Activated CD4-positive, alpha-beta T cell treated with anti-CD3 and anti-CD28 coated beads, Interleukin-2, amount 50 U/mL, for 16 hours (primary cell): ENCODE data around the gene ZNF276.

Experiments used
- DNase-seq: peaks from one replicate; pipeline ENCODE4 v3.0.0-alpha.2; 2020

The ZNF276 gene

DNA sequence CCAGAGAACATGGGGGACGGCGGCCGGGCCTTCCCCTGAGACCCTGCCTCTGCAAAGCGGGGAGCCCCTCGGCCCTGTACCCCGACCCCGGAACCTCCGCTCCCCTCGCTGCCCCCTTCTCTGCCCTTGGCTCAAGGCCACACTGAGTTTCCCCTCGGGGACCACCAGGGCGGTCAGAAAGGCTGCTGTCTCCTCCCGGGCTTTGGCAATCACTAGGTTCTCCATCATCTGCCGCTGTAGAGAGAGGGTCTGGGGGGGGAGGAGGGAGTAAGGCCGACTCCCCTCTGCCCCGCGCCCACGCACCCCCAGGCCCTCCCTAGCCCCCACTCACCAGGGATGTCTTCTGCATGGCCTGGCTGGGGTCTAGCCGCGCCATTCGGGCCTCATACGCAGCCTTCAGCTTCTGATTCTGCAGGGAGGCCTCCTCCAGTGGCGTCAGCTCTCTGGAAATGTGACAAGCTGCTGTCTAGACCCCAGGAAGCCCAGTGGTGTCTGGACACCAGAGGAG lies 9.0 kb upstream of the ZNF276 start:
- DNase-seq = no peak

DNA sequence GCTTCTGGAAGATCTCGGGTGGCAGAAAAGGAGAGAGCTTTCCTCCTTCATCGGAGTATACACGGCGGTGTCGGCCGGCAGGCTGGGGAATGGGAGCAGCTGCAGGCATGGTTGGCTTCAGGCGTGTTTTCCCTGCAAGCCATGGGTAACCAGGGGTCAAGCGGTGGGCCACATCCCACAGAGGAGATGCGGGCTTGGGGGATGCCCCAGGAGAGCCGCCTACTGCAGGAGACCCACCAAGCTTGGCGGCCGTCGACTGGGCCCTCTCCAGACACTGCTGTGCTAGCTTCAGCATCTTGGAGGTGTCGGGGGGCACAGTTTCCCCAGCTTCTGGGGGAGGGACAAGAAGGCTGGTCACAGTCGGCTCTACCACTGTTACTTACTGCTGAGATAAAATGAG lies 4.8 kb upstream of the ZNF276 start:
- DNase-seq = no peak

DNA sequence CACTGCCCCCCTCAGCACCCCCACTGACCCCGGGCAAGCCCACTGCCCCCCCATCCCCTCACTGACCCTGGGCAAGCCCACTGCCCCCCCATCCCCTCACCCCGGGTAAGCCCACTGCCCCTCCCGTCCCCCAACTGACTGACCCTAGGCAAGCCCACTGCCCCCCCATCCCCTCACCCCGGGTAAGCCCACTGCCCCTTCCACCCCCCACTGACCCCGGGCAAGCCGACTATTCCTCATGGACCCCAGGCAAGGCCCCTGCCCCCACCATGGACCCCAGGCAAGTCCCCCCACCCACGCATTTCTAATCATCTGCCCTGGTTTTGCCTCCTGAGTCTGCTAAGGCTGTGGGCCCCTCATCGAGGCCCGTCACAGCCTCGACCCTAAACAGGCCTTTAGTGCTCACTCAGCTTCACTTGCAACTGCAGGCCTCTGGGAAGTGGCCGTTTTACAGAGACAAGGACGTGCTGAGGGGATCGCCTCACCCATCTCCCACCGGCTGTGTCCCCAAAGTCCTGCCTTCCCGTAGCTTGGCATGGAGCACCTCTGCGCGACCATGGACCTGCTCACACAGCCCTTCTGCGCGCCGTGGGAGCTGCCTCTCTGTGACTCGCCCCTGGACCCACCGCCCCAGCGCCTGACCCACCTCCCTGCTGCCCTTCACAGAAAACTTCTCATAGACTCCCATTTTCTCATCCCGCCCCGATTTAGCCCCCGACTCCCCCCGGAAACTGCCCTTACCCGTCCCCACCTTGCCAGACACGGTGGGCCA lies 4.2 kb upstream of the ZNF276 start:
- no peak for DNase-seq

DNA sequence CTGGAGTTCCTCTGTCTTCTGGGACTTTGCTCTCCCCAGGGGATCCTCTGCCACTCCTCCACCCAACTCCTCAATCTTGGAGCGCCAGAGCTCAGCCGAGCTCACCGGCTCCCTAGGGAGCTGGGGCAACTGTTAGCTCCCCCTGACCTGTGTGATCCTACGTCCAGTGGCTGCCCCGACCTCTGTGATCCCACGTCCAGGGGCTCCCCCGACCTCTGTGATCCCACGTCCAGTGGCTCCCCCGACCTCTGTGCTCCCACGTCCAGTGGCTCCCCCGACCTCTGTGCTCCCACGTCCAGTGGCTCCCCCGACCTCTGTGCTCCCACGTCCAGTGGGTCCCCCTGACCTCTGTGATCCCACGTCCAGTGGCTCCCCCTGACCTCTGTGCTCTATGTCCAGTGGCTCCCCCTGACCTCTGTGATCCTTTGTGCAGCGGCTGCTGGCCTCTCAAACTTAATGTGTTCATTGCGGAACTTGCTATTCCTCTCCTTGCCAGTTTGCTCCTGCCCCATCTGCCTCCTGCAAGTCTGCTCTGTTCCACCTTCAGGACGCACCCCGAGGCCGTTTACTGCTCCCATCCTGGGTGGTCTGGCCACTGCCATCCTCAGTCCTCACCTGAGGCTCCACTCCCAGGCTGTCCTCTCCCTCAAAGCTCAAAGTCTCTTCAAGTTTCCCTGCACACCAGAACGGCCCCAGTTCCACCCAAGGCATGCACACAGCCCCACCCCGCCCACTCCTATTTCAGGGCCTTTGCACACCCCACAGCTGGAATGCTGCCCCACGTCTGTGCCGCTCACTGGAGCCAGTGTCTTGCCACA lies 3.4 kb upstream of the ZNF276 start:
- no peak for DNase-seq

DNA sequence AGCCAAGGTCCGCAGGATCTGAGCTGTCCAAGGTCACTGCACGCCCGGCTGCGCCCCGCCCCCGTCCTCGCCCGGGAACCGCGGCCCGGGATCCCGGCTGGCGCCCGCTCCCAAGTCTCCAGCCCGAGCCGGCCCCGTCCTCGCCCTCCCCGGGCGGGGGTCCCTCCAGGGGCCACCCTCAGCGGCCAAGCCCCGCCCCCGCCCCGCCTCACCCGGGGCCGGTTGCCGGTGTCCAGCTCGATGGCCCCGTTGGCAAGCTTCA lies 855 bp upstream of the ZNF276 start:
- DNase-seq = no peak

DNA sequence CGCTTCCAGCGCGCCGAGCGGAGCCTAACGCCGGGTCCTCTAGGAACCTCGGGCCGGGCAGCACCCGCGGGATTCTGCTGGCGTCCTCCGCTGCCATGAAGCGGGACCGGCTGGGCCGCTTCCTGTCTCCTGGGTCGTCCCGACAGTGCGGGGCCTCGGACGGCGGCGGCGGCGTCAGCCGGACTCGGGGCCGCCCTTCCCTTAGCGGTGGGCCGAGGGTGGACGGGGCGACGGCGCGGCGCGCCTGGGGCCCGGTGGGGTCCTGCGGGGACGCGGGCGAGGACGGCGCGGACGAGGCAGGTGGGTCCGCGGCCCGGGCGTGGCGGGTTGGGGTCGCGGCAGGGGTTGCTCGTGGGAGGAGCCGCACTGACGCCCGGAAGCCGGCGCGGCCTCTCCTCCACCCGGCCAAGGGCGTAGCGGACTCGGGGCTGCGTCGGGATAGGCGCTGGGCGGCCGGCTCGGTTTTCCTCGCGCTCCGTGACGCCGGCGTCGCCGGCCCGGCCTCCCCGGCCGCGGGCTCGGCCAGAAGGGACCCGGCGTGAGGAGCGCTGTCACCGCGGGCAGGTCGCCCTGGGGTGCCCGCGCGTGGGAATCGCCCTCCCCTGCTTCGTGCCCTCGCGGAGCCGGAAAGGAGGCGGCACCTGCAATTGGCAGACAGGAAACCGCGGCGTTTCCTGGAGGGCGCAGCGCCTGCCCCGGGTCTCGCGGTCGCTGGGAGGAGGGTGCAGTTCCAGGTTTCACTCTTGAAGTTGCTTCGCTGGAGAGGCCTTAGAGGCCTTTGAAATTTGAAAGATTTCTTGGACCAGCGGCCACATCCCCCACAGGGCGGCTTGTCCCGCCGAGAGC lies 432 bp downstream of the ZNF276 start:
- DNase-seq = peak; percentile 91

DNA sequence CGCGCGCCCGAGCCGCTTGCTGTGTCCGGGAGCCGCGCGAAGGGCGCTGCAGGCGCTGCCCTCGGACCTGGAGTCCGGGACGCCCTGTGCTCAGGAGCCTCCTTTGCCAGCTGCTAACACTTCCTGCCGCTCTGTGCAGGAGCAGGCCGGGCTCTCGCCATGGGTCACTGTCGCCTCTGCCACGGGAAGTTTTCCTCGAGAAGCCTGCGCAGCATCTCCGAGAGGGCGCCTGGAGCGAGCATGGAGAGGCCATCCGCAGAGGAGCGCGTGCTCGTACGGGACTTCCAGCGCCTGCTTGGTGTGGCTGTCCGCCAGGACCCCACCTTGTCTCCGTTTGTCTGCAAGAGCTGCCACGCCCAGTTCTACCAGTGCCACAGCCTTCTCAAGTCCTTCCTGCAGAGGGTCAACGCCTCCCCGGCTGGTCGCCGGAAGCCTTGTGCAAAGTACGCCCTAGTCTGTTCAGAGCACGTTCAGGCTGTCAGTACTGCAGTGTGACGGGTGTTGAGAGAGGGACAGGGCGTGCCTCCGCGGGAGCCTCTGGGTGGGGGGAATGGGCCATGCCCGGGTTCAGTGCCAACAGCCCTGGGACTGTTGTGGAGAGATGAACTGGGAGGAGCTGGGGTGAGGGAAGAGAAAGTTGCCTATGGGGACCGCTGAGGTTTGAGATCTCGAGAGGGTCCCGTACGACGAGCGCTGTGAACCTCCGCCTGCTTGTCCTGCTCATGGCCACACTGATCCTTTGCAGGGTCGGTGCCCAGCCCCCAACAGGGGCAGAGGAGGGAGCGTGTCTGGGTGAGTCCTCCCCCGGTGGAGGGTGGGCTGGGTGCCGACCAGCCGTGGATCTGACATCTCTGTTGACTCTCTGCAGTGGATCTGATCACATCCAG lies 1.3 kb downstream of the ZNF276 start:
- DNase-seq = peak; percentile 90

DNA sequence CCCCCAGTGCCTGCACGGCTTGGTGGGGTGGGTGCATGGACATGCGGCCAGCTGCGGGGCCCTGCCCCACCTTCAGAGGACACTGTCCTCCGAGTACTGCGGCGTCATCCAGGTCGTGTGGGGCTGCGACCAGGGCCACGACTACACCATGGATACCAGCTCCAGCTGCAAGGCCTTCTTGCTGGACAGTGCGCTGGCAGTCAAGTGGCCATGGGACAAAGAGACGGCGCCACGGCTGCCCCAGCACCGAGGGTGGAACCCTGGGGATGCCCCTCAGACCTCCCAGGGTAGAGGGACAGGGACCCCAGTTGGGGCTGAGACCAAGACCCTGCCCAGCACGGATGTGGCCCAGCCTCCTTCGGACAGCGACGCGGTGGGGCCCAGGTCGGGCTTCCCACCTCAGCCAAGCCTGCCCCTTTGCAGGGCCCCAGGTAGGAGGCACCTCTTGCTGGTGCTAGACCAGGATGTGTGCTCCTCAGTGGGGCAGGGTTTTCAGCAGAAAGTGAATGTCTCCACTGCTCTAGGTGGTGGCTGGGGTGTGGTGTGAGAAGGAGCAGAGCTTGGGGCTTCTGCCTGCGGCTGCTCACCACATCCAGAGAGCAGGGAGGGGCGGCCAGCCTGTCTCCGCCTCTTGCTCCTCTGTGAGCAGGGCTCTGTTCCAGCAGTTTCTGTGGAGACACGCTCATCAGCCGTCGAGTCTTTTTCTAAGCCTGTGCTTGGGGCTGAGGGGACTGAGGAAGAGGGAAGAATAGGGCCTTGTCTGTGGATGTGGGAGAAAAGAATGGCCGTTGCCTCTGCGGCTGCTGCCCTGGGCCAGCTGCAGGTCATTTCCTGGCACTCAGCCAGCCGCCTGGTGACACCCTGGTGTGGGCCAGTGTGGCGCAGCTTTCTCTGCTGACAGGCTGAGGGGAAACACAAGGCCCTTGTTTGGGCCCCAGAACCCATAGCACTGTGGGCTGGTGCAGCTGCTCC lies 2.2 kb downstream of the ZNF276 start:
- peak; percentile 85 for DNase-seq

DNA sequence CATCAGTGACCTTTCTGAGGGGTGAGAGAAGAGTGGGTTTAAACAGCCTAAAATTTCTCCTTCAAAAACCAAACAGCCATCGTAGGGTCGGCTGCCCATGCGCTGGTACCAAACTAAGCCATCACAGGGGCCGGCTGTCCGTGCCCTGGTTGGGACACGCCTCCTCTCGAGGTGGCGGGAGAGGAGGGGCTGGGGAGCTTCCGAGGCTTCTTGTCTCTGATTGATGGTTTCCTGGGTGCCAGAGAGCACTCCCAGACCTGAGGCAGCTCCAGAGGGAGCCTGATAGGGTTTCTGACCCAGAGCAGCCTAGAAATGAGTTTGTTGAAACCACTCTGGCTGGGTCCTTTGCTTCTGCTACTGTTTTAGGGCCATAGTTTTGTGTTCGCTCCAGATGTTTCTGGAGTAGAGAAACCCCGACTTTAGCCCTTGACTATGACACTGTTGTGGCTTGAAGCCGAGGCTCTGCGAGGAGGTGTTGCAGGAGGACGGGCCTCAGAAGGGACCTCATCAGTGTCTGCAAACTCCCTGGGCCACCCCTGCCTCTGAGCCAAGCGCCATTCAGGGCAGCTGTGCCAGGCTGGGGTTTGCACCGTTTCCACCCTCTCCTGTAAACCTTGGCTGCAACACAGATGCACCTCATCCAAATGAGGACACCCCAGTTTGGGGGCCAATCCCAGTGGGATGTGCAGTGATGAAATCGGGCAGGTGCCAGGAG lies 6.2 kb downstream of the ZNF276 start:
- no peak for DNase-seq

DNA sequence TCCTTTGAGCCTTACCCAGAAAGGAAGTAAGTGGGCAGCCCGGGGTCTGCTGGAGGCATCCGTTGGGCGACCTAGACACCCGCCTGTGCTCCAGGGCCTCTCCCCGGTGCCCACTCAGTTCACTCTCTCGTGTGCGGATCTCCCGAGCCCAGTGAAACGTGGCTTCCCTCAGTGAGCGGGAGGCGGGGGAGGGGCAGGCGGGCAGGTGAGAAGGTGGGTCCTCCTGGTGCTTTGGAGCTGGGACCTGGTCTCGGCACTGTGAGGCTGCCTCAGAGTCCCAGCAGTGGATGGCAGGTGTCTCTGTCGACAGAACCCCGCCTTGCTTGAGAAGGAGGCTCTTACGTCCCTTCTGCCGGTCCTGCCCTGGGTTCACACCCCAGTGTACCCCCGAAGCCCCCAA lies 8.0 kb downstream of the ZNF276 start:
- no peak for DNase-seq

DNA sequence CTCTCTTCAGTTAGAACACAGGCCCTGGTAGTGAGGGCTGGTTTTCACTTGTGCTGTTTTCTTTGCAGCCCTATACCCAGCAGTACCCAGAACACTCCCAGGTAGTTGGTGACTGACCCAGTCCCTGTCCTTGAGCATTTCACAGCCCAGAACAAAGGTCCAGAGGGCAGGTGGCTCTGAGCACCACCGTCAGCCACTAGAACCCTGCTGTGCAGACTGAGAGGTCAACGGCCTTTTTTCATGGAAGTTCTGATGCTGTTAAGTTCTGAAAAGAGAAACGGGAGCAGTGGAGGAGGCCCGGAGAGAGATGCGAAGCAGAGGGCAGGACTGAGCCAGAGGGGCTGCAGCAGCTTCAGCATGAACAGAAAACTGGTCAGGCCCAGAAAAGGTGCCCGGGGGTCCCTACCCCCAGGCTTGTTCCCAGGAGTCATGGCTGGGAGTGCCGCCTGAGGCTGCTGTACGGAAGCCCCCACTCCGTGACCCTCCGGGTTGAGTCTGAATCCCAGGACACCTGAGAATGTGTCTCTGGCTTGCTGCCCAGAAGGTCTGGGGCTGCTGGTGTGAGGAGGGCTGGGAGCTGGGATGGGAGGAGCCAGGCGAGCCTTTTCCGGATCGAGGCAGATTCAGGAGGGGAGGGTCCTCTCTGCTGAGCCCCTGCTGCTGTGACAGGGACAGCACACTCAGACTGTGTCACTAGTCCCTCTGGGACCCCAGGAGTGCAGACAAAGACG lies 8.7 kb downstream of the ZNF276 start:
- DNase-seq = no peak

DNA sequence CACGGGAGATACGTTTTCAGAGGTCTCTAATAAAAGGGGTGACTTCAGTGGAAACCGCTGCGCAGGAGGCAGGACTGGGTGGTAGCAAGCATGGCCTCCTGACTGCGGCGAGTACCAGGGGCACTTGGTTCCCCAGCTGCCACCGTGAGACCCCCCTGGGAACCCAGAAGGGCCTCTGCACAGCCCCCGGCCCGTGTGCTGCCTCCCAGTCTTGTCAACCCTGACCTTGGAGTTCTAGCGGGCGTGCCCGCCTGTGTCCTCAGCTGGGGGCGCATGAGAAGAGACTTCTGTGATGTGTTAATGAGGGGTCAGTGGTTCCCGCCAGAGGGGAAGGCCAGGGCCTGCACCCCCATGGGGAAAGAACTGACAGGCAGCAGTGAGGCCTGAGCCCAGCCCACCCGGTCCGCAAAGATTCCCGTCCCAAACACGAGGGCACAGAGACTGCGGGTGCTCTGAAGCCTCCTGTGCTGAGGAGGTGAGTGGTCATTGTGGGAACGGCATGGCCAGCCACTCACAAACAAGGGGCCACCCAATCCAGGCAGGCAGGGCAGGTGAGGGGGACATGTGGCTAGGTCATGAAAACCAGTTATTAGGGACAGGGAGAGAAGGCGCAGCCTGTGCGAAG lies 9.4 kb downstream of the ZNF276 start:
- no peak for DNase-seq

DNA sequence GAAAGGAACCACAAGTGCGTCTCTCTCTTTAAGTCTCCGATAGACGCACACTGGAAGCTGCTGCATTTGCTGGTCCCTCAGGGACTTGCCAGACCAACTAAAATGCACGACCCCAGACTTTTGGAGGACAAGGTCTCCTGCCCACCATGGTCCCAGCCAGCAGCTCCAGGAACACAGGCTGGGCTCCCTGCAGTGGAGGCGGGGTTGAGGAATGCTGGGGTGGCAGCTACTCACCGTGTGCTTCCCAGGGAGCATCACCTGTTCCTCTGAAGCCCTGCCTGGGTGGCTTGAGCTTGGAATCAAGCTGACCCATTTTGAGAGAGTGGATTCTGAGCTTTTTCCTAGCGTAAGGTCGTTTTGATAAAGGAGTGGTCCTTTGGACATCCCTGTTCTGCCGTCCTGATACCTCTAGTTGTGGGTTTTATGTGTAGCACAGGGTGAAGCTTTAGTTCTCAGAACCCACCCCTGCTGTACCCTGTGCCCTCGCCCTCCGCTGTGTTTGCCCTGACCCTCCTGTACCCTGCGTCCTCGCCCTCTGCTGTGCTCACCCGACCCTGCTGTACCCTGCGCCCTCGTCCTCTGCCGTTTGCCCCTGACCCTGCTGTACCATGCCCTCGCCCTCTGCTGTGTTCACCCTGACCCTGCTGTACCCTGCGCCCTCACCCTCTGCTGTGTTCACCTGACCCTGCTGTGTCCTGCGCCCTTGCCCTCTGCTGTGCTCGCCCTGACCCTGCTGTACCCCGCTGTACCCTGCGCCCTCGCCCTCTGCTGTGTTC lies 11.0 kb downstream of the ZNF276 start:
- DNase-seq = no peak

DNA sequence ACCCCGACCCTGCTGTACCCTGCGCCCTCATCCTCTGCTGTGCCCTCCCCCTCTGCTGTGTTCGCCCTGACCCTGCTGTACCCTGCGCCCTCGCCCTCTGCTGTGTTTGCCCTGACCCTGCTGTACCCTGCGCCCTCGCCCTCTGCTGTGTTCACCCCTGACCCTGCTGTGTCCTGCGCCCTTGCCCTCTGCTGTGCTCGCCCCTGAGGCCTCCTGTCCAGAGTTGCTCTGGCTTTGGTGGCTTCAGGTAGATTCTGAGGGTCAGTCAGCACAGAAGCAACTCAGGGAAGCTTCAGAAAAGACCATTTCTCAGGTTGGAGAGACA lies 11.5 kb downstream of the ZNF276 start:
- DNase-seq = no peak

DNA sequence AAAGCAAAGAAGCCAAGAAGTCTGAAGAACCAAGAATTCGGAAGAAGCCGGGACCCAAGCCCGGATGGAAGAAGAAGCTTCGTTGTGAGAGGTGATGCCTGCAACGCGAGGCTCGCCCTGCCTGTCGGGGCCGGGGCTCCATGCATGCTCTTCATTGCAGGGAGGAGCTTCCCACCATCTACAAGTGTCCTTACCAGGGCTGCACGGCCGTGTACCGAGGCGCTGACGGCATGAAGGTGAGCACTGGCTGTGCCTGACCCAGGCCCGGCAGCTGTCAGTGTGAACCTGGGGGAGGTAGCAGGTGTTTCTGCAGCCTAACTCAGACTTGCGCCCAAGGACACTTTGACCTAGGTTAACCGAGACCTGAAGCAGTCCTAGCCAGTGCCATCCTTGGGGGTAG lies 12.0 kb downstream of the ZNF276 start:
- DNase-seq = no peak

DNA sequence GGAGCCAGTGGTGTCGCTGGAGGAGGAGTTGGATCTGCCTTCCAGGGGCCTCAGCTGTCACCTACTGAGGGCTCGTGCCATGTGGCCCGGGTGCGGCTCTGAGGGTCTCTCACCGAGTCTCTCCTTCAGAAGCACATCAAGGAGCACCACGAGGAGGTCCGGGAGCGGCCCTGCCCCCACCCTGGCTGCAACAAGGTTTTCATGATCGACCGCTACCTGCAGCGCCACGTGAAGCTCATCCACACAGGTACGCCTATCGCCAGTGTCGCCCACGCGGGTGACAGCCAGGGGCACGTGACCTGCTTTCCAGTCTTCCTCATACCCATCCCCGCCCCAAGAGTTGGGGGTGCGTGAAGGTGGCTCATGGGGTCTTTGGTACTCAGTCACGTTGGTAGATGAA lies 12.5 kb downstream of the ZNF276 start:
- DNase-seq = no peak

DNA sequence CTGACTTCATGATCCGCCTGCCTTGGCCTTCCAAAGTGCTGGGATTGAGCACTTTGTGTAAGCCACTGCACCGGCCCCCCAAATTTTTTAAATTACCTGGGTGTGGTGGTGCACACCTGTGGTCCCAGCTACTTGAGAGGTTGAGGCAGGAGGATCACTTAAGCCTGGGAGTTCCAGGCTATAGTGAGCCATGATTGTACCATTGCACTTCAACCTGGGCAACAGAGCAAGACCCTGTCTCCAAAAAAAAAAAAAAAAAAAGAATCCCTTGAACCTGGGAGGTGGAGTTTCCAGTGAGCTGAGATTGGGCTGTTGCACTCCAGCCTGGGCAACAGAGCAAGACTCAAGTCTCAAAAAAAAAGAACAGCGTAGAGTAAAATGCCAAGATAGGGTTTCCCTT lies 15.2 kb downstream of the ZNF276 start:
- DNase-seq = no peak

DNA sequence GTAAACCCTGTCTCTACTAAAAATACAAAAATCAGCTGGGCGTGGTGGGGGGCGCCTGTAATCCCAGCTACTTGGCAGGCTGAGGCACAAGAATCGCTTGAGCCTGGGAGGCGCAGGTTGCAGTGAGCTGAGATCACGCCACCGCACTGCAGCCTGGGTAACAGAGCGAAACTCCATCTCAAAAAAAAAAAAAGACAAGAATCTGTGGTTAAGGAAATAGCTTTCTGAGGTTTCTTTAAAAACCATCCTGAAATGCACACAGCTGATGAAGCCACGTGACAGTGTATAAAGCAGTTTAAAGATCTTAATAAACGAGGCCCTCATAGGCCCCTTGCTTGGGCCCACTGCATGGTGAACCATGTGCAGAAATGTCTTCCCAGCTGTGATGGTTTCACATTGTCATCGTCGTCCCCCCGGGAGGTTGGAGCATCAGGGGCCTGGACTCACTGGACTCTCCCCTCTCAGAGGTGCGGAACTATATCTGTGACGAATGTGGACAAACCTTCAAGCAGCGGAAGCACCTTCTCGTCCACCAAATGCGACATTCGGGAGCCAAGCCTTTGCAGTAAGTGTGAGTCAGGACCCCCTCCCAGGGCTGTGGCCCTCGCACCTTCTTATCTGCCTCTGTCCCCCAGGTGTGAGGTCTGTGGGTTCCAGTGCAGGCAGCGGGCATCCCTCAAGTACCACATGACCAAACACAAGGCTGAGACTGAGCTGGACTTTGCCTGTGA lies 16.2 kb downstream of the ZNF276 start:
- DNase-seq = peak; percentile 64
